HG02642 (cell line): ENCODE measurements around the gene OR6K2.

Experiments used
- ATAC-seq: cut with Tn5 transposase; IDR thresholded peaks from one replicate; pipeline ENCODE4 v1.9.1; 2021; ENCODE audit warnings: mild to moderate bottlenecking; ENCODE audit not compliant: unreplicated experiment, poor library complexity

Gene OR6K2

DNA sequence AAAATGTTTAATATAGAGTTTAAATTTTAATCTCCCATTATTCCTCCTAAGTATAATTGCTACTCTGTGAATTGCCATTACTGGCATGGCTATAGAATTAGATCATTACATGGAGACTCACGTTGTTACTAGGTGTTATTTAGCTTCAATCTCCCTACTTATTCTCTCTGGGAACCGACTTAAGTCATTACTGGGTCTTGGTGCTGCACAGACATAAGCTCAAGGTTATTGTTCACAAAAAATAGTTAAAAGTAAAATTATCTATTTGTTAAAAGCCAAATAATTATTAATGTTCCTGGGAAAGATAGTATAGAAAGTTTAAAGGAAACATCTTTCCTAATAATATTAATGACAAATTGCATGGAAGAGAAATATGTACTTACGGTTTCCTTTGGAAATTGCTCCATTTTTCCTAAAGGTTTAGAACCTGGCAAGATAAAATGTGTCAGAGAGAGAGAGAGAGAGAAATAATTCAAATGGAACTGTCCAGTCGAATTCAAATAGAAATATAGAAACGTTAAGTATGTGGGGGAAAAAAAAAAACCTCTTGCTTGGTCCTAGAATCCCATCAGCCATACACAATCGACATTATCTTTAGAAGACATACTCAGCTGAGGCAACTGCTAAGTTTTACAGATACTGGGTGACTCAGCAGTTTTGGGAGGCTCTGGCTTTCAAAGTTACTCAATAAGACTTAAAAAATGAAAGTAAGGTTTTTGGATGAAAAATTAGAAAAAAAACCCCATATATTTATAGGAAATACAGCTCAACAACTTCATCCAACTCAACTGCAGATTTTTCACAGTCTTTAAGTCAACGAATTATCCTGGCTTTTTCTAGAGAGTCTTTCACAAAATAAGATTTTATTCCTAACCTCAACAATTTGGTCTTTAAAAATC, 14.1 kb downstream of the OR6K2 start, which contains the start of gene SPTA1:
SPTA1 (minus strand) TSS at position 605 of the 899 bp plus-strand sequence; CDS start at position 407, 198 bp downstream.
- ATAC-seq = no peak

DNA sequence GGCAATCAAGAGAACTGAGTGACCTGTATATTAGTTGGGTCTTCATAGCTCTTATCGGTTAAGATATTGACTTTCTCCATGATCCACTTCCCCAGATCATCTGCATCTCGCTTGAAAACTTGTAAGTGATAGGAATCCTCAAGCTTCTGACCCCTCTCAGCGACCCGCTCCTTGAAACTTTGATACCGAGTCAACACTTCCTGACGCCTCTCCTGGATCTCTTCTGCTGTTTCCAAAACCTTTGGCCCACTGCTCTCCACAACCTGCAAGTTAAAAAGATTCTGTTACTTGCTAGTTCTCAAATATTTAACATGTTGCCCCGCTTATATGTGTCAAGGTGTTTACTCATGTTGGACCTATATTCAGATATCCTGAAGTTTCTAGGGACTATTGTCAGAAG, 15.4 kb downstream of the OR6K2 start:
- ATAC-seq = no peak

DNA sequence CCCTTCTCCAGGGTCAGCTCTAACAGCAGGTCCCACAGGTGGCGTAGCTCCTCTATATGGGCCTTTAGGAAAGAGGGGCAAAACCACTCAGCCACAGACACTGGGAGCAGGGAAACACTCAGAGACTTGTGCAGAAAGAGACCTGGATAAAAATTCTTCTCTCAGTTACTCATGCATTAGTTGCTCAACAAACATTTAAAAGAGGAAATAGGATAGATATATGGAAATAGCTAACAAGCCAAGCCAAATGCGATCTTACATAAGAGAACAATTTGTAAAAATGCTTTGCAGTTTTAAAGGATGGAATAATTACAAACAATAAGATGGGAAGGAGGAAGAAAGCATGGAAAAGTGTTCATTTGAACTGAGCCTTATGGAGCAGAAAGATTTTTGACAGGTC, 18.8 kb downstream of the OR6K2 start:
- ATAC-seq = no peak

DNA sequence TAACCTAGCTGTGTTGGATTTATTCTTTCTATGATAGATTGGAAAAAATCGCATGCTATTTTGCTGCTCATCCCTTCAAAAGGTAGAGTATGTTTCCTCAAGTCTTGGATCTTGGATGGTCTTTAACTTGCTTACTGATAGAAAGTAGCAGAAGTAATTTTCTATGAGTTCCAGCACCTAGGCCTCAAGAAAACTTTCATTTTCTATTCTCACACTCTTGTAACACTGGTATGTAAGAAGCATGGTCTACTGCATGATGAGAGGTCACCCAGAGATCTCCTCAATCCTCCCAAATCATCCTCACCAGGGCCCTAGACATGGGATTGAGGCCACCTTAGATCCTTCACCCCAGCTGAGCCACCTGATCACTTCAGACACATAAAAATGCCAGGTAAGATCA, 21.2 kb downstream of the OR6K2 start:
- no peak for ATAC-seq

DNA sequence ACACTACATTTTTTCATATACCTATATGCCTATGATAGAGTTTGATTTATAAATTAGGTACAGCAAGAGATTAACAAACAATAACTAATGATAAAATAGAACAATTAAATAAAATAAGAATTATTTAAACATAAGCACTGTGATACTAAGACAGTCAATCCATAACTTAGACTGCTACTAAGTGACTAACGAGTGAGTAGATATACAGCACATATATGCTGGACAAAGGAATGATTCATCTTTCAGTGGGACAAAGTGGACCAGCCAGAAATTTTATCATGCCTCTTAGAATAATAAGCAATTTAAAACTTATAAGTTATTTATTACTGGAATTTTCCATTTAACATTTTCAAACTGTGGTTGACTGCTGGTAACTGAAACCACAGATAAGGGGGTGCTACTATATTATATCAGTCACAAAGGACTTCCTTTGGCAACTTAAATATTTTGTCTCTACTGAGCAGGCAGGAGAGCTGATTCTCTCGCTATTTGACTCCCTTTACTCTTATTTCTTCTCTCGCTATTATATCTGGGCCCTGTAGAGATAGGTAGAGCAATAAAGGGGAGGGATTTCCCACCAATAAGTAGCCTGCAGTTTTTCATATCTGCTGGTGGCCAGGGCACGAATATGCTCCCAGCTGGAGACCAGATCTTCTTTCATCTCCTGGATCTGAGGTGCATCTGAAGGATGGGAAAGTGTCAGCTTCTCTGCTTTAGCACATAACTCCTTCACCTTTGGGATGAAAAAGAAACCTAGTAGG, 24.7 kb downstream of the OR6K2 start:
- no peak for ATAC-seq

DNA sequence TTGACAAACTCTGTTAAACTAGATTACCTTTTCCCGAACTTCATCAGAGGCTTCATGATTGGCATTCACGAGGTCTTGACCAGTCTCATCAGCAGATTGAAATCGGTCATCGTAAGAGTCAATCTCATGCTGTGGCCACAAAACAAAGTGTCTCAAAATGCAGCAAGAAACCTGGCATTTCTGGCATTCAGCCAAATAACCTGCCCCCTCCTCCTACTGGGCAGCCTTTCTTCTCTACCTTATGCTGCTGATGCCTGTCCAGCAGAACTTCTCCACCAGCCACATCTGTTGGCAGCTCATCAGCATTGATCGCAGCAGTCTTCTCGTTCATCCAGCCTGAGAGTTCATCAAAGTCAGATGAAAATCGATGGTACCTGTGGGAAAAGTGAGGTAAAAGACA, 26.1 kb downstream of the OR6K2 start:
- no peak for ATAC-seq

DNA sequence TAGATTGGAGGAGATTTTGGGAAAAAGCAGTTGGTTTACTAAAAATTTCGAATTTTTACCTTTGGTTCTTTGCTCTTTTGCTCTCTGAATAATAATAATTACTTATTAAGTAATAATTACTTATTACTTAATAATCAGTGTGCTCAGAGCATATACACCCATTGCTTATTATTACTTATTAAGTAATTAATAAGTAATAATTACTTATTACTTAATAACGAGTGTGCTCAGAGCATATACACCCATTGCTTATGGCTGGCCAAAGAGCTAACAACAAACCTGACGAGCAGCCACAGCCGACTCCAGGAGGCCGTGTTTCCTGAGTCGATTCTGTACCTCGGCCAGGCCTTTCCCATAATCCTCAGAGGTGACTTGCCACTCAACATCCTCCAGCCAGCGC, 34.4 kb downstream of the OR6K2 start:
- ATAC-seq = no peak

DNA sequence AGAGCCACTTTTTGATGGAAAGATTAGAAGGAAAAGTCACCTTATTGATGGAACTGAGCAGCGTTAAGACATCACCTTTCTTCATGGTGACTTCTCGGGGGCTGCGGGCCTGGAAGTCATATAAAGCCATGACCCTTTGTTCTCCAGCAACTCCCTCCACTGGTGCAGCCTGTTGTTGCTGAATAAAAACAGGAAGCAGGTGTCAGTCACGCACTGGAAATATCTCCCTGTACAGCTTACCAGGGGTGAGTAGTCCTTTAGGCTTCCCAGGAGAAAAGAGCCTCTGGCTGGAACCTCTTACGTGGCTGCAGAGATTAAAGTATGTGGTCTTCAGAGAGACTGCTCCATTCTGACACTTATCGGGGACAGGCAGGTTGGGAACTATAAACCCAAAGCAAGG, 45.9 kb downstream of the OR6K2 start:
- no peak for ATAC-seq

DNA sequence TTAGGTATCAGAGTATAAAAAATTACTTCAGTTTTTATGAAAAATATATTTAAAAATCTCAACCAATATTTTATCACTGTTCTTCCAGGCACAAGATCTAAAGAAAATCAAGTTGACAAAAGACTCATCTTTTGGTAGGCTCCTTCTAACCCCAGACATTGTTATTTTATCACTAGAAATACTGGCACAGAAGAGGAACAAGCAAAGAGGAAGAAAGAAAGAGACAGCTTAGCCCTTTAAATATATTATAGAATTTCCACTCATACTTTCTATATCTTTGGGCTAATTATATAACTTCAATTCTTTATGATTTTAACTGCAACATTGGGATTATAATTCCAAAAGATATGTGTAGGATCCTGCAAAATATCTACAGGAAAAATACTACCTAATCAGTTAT, 46.4 kb downstream of the OR6K2 start:
- ATAC-seq = no peak

DNA sequence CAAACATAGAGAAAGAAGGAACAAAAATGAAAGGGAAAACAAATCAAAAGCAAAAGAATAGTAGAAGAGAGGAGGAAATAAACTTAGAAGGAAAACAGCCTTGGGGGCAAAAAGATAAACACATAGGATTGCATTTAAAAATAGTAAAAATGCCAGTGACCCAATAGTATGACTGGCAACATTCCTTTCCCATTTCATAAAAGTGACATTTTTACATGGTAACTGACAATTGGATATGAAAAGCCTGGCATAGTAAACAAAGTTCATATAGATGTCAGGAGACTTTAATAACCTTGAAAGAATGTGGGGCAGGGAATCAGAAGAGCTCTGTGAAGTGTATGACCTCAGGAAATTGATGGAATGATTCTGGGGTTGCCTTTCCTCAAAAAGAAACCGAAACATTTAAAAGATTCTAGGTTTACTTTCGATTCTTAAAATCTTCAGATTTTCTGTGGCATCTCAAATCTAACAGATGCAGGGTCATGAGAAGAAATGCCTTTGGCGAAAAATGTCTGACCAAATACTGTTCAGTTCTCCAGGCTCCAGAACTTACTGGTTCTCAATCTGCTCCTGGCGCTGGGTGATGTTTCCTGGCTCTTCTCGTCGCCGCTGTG, 47.6 kb downstream of the OR6K2 start:
- no peak for ATAC-seq
